Measurements from ENCODE around the gene TRNAU1AP. TPM values are rescaled to one million over a fixed set of nuclear protein-coding genes. Genes with fewer than 3 reads are reported as not detected.
A peak's percentile ranks its signal among the peaks of the same experiment; 100 is the strongest.

The TRNAU1AP gene
- total and polyA plus RNA-seq, 10 of the 15 experiments (the other 5 are each of a cell fraction or from before 2014, with no cell fraction given): 24.3 to 67.0 (median 31.8) TPM

DNA sequence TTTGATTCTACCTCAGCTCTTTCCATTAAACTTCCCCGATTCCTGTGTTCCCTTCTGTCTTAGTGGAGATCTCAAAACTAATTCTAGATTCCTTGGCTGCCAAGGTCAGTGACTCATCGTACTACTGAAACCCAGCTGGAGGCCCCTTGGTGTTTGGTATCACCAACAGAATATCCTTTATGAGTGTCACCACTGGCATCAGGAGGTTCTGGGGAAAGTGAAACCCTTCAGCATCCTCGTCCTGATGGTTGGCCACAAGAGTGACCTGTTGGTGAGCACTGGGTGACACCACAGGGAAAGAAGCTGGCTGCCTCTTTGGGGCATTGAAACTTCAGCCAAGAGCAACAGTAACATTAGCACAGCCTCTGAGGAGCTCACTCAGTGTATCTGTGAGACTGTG, 48.8 kb downstream of the TRNAU1AP start (continued):
- TF ChIP-seq RCOR1 (conservative IDR thresholded peaks at IDR 0.05; ENCODE audit: low read depth, low read length): no peak
- no peak for TF ChIP-seq MXI1 (IDR thresholded peaks at IDR 0.05; ENCODE audit: low read depth, low read length)
- peak; percentile 49; the same call in 1 of the 2 replicates for TF ChIP-seq BCL11A (IDR thresholded peaks at IDR 0.05; ENCODE audit: low read depth, low read length)
- peak in 1 of 2 experiments; percentile 18; a peak in 1 of 4 replicates for TF ChIP-seq BHLHE40 (IDR thresholded peaks at IDR 0.05; ENCODE audit: borderline replicate concordance in 1 of 2, low read depth in 2 of 2, low read length in 1 of 2)
- no peak for TF ChIP-seq TBL1XR1 (IDR thresholded peaks at IDR 0.05; ENCODE audit: low read depth, low read length)
- no peak for TF ChIP-seq TARDBP (IDR thresholded peaks at IDR 0.05; ENCODE audit: borderline replicate concordance)
- 0 out of 2 replicates have a peak, but pooled peaks have one; percentile 12 for TF ChIP-seq ATF7 (IDR thresholded peaks at IDR 0.05; ENCODE audit: low read depth)
- TF ChIP-seq, protein P1, sequence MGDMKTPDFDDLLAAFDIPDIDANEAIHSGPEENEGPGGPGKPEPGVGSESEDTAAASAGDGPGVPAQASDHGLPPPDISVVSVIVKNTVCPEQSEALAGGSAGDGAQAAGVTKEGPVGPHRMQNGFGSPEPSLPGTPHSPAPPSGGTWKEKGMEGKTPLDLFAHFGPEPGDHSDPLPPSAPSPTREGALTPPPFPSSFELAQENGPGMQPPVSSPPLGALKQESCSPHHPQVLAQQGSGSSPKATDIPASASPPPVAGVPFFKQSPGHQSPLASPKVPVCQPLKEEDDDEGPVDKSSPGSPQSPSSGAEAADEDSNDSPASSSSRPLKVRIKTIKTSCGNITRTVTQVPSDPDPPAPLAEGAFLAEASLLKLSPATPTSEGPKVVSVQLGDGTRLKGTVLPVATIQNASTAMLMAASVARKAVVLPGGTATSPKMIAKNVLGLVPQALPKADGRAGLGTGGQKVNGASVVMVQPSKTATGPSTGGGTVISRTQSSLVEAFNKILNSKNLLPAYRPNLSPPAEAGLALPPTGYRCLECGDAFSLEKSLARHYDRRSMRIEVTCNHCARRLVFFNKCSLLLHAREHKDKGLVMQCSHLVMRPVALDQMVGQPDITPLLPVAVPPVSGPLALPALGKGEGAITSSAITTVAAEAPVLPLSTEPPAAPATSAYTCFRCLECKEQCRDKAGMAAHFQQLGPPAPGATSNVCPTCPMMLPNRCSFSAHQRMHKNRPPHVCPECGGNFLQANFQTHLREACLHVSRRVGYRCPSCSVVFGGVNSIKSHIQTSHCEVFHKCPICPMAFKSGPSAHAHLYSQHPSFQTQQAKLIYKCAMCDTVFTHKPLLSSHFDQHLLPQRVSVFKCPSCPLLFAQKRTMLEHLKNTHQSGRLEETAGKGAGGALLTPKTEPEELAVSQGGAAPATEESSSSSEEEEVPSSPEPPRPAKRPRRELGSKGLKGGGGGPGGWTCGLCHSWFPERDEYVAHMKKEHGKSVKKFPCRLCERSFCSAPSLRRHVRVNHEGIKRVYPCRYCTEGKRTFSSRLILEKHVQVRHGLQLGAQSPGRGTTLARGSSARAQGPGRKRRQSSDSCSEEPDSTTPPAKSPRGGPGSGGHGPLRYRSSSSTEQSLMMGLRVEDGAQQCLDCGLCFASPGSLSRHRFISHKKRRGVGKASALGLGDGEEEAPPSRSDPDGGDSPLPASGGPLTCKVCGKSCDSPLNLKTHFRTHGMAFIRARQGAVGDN (IDR thresholded peaks at IDR 0.05): no peak
- TF ChIP-seq MTA2 (IDR thresholded peaks at IDR 0.05; ENCODE audit: low read depth): peak; percentile 22; the same call in 1 of the 2 replicates
- TF ChIP-seq USF2 (IDR thresholded peaks at IDR 0.05; ENCODE audit: borderline replicate concordance, low read depth, low read length): no peak
- no peak for TF ChIP-seq TAF1 (IDR thresholded peaks at IDR 0.05; ENCODE audit: borderline replicate concordance, low read depth, low read length)
- TF ChIP-seq ZNF217 (IDR thresholded peaks at IDR 0.05): no peak
- TF ChIP-seq LARP7 (IDR thresholded peaks at IDR 0.05): no peak
- TF ChIP-seq EGR1 (IDR thresholded peaks at IDR 0.05; ENCODE audit: borderline replicate concordance in 1 of 2, low read depth in 2 of 2, low read length in 2 of 2): no peak
- peak; percentile 56 for TF ChIP-seq RUNX3 (IDR thresholded peaks at IDR 0.05; ENCODE audit: low read length)
- TF ChIP-seq ZNF24 (IDR thresholded peaks at IDR 0.05): no peak
- no peak for TF ChIP-seq ZNF384 (IDR thresholded peaks at IDR 0.05; ENCODE audit: borderline replicate concordance, low read depth, low read length)
- no peak for TF ChIP-seq POLR2A (IDR thresholded peaks at IDR 0.05; ENCODE audit: low read depth, low read length)
- TF ChIP-seq, protein P2, sequence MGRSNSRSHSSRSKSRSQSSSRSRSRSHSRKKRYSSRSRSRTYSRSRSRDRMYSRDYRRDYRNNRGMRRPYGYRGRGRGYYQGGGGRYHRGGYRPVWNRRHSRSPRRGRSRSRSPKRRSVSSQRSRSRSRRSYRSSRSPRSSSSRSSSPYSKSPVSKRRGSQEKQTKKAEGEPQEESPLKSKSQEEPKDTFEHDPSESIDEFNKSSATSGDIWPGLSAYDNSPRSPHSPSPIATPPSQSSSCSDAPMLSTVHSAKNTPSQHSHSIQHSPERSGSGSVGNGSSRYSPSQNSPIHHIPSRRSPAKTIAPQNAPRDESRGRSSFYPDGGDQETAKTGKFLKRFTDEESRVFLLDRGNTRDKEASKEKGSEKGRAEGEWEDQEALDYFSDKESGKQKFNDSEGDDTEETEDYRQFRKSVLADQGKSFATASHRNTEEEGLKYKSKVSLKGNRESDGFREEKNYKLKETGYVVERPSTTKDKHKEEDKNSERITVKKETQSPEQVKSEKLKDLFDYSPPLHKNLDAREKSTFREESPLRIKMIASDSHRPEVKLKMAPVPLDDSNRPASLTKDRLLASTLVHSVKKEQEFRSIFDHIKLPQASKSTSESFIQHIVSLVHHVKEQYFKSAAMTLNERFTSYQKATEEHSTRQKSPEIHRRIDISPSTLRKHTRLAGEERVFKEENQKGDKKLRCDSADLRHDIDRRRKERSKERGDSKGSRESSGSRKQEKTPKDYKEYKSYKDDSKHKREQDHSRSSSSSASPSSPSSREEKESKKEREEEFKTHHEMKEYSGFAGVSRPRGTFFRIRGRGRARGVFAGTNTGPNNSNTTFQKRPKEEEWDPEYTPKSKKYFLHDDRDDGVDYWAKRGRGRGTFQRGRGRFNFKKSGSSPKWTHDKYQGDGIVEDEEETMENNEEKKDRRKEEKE (IDR thresholded peaks at IDR 0.05): no peak
- no peak for TF ChIP-seq NFYB (IDR thresholded peaks at IDR 0.05; ENCODE audit: insufficient read depth, low read depth, low read length)
- TF ChIP-seq EED (IDR thresholded peaks at IDR 0.05; ENCODE audit: low read depth): peak; percentile 87
- no peak for TF ChIP-seq ETV6 (conservative IDR thresholded peaks at IDR 0.05 in 1 of 2, IDR thresholded peaks at IDR 0.05 in 1 of 2; ENCODE audit: borderline replicate concordance in 1 of 2, low read depth in 1 of 2)
- no peak for TF ChIP-seq ZSCAN29 (IDR thresholded peaks at IDR 0.05)

Measured in GM12878 (cell line).